GM18868 (cell line): ENCODE data around the gene YY1.

Experiments used
- ATAC-seq: cut with Tn5 transposase; IDR thresholded peaks from one replicate; pipeline ENCODE4 v1.9.1; 2021; ENCODE audit warnings: mild to moderate bottlenecking, moderate library complexity; ENCODE audit not compliant: unreplicated experiment

The YY1 gene

GRCh38 chr14:100240668-100241032 is 1.7 kb downstream of the YY1 start:
- no peak for ATAC-seq

GRCh38 chr14:100241279-100241678 is 2.3 kb downstream of the YY1 start:
- no peak for ATAC-seq

- ATAC-seq, result no peak
Measured at GRCh38 chr14:100243020-100243419, 4.1 kb downstream of the YY1 start.

GRCh38 chr14:100246809-100247428 is 8.0 kb downstream of the YY1 start:
- ATAC-seq, result no peak

- no peak for ATAC-seq
Measured at GRCh38 chr14:100250732-100251465, 12.0 kb downstream of the YY1 start.

- no peak for ATAC-seq
Measured at GRCh38 chr14:100252684-100253083, 13.7 kb downstream of the YY1 start.

GRCh38 chr14:100256339-100256895 is 17.5 kb downstream of the YY1 start:
- peak; percentile 82 for ATAC-seq

- no peak for ATAC-seq
Measured at GRCh38 chr14:100261621-100262020, 22.7 kb downstream of the YY1 start.

- ATAC-seq, result no peak
Measured at GRCh38 chr14:100262545-100262944, 23.6 kb downstream of the YY1 start.

- ATAC-seq, result no peak
Measured at GRCh38 chr14:100263141-100263540, 24.2 kb downstream of the YY1 start.

- no peak for ATAC-seq
Measured at GRCh38 chr14:100267990-100268389, 29.0 kb downstream of the YY1 start.

- ATAC-seq, result no peak
Measured at GRCh38 chr14:100268591-100269207, 29.8 kb downstream of the YY1 start.

GRCh38 chr14:100271247-100271939 is 32.4 kb downstream of the YY1 start:
- ATAC-seq, result no peak

GRCh38 chr14:100274250-100274649 is 35.3 kb downstream of the YY1 start:
- ATAC-seq, result no peak

- no peak for ATAC-seq
Measured at GRCh38 chr14:100275214-100275613, 36.3 kb downstream of the YY1 start.

- no peak for ATAC-seq
Measured at GRCh38 chr14:100278702-100279101, 39.8 kb downstream of the YY1 start.

GRCh38 chr14:100279133-100279532 is 40.2 kb downstream of the YY1 start:
- no peak for ATAC-seq

- no peak for ATAC-seq
Measured at GRCh38 chr14:100279563-100279962, 40.6 kb downstream of the YY1 start.

- ATAC-seq, result no peak
Measured at GRCh38 chr14:100281286-100282082, 42.5 kb downstream of the YY1 start.

GRCh38 chr14:100282083-100282350 is 43.1 kb downstream of the YY1 start:
- ATAC-seq, result no peak
